Activated effector memory CD4-positive, alpha-beta T cell treated with anti-CD3 and anti-CD28 coated beads, Interleukin-2, amount 50 U/mL, for 16 hours (primary cell): ENCODE measurements around the gene RNF207.
"Not testable (repeated sequence)": the region's sequence is repeated elsewhere in the genome, so short reads cannot be mapped to it uniquely, and the experiment has no call there.

Experiments
- DNase-seq: peaks from one replicate; pipeline ENCODE4 v3.0.0-alpha.2; 2020

The RNF207 gene

GRCh38 chr1:6200188-6200809, 5.6 kb upstream of the RNF207 start:
- no peak for DNase-seq

DNA sequence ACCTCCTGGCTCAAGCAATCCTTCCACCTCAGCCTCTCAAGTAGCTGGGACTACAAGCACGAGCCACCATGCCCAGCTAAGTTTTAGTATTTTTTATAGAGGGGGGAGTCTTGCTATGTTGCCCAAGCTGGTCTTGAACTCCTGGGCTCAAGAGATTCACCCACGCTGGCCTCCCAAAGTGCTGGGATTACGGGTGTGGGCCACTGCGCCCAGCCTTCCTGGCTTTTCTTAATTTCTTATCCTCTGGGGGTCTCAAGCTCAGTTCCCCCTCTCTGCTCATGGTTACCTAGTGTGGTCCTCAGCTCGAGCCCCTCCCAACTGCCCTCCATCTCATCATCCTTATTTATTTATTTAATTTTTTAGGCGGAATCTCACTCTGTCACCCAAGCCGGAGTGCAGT, 3.7 kb upstream of the RNF207 start:
- no peak for DNase-seq

- no peak for DNase-seq
These were observed 569 bp downstream of the RNF207 start for GRCh38 chr1:6206520-6206855.

DNA sequence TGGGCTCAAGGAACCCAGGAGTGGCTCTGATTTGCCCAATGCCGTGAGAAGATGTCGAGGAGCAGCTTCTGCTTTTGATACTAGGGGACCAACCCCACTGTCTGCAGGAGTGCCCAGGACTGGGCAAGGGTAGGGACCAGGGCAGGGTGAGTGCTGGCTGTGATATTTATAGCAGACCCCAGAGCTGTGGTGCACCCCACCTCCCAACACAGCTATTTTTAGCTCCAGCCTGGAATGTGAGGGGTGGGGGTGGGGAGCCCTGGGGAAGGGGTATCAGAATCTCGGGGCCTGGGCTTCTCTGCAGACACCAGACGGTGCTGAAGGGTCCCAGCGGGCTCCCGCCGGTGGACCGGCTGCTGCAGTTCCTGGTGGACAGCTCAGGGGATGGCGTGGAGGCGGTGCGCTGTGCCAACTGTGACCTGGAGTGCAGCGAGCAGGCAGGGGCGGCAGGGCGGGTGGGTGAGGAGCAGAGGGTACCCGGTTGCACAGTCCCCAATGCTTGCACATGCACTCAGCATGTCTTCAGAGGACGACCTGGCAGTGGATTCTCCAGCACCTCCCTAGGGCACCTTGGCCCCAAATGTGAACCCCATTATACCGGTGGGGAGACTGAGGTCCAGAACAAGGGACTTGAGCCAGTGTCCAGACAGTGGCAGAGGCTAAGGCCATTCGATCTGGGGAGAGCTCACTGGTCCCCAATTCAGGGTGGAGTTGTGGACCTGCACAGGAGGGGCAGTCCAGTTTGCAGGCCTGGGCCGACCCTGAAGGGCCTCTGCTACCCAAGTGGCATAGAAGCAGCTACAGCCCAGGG, 1.4 kb downstream of the RNF207 start:
- DNase-seq = no peak

- no peak for DNase-seq
These were observed 2.0 kb downstream of the RNF207 start for GRCh38 chr1:6207921-6208320.

GRCh38 chr1:6208723-6209660, 3.1 kb downstream of the RNF207 start:
- peak; percentile 67 for DNase-seq

DNA sequence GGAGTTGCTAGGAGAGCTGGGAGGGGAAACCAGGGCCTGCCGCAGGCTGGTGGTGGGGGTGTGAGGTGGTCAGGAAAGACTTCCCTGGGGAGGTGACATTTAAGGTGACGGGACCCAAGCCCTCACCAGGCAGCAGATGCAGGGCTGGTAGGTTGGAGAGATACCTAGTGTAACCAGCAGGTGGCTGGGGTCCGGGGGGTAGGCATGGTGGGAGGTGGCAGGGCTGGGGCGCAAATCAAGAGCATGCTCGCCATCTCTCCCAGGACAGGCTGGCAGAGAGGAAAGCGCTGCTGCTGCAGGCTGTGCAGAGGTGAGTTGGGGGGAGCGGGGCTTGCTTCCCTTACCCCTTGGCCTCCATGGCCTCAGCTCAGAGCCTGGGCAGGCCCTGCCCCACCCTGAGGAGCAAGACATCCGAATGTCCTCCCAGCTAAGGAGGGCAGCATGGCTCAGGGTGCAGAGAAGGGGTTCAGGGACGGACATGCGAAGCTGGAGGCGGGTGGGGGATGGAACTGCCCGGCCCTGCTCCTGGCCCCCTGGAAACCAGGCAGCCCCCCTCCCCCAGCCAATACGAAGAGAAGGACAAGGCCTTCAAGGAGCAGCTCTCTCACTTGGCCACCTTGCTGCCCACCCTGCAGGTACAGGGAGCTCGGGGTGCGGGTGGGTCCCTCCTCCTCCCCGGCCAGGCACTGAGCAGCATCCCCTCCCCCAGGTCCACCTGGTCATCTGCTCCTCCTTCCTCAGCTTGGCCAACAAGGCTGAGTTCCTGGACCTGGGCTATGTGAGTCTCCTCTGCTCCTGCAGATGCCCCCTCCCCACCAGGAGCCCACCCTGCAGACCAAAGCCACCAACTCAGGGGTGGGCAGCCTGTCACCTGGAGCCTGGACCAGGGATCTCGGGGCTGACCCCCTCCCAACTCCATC, 4.0 kb downstream of the RNF207 start:
- no peak for DNase-seq

DNA sequence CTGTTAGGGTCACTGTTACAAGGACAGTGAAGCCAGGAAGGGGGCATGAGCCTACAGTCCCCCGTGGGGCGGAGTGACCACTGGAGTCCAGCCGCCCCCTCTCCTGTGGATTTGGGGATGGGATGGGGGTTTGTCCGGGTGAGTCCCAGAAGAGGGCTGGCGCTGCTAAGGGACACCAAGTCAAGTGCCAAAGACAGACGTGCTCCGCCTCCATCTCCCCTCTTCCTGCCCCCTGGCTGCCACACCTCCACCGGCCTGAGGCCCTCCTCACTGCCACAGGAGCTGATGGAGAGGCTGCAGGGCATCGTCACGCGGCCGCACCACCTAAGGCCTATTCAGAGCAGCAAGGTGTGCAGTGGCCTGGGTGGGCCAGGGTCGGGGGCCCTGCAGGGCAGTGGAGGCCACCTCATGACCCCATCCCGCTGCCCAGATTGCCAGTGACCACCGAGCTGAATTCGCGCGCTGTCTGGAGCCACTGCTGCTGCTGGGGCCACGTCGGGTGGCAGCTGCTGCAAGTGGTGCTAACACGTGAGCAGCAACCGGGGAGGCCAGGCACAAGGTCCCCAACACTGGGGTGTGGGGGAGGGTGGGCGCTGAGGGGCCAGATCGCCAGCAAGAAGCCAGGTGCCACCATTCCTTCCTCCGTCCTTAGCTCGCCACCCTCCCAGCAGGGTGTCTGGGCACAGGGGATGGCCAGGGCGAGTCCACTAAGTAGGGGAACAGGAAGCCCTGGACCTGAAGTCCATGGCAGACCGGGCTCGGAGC, 4.9 kb downstream of the RNF207 start:
- DNase-seq = no peak

- no peak for DNase-seq
These were observed 5.8 kb downstream of the RNF207 start for GRCh38 chr1:6211731-6212130.

GRCh38 chr1:6212193-6212959, 6.5 kb downstream of the RNF207 start:
- peak; percentile 63 for DNase-seq

DNA sequence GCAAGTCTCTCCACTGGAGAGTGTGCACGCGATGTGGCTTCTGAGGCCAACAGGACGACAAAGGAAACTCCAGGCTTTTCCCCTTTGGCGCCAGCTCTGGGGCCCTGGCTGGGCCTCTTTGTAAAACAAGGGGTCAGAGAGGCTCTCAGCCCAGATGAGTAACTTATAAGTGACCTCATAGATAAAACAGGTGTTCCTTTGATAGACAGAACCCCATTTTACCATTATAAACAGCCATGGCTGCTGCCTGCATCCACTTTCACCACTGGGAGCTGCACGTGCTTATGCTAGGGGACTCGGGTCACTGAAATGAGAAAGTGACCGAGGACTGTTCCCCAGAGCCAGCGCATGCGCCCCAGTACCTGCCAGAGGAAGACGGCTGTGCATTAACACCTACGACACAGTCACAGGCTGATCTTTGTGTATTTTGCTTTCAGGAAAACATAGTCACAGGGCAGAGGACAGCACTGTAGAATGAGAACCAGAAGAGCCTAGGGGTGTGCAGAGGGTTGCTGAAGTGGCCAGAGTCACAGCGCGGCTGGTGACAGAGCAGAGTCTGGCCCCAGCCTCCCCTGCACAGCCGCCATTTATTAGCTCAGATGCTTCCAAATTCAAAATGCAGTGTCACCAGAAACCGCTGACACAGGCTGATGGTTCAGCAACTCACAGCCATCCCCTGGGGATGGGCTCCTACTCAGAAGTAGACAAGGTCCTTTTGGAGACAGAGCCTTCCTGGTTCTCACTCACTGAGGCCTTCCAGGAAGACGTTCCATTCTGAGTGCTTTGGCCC, 12.7 kb downstream of the RNF207 start:
- DNase-seq = no peak

GRCh38 chr1:6219641-6220040, 13.7 kb downstream of the RNF207 start:
- not testable (repeated sequence) for DNase-seq

- no peak for DNase-seq
These were observed 14.3 kb downstream of the RNF207 start for GRCh38 chr1:6220236-6220635.

DNA sequence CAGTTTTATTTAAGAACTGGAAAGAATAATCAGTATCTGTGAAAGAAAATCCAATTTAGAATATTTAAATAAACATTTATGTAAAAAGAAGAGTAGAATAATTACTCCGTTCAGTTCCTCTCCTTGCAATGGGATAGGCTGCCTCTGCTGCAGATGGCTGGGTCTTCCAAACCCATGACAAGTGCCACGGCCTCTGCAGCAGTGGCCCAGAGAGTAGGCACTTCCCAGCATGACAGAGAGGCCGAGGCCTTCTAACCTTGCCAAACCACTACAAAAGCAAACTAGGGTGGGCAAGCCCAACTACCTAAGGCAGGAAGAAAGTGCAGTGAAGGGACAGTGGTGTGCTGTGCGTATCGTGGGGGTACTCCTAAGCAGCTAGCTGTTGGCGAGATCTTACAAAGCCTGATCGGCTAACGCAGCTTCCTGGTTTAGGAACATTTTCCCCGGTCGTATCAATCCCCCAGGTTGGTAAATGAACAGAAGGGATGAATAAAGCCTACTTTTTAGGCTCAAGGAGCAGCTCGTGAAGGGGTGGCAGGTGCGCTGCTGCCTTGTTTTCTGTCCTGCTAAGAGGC, 15.4 kb downstream of the RNF207 start:
- DNase-seq = no peak

DNA sequence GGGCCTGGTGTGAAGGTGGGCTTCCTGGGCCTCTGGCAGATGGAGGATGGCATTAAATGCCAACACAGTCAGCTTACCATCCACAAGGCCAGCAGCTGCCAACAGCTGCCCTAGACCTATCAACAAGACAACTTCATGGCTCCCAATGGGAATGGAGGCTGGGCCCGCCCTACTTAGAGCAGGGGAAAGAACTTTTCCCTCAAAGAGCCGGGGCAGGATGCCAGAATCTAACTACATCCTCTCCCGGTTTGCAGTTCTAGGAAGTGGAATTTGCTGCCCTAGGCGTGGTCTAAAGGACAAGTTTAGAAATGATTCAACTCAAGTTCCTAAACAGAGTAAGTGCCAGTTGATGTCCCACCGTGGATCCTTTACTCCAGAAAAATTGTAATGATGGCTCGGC, 16.7 kb downstream of the RNF207 start:
- DNase-seq = no peak

GRCh38 chr1:6223617-6224016, 17.7 kb downstream of the RNF207 start:
- no peak for DNase-seq

DNA sequence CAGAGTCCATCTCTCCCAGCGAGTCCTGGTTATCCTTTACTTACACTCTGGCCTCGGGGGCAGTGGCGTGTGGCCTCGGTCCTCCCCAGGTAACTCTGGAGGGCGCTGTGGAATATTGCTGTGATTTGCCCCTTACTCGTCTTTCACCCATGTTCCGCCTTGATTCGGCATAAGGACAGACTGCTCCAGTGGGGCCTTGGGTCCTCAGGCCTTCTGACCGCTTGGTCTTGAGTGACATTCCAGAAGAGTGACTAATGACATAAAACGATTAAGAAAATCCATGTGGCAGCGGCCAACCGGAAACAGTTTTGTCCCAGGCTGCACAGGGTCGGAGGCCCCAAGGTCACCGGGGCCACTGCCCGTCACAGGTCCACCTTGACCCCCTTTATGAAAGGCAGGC, 18.8 kb downstream of the RNF207 start:
- no peak for DNase-seq

GRCh38 chr1:6225651-6226050, 19.7 kb downstream of the RNF207 start:
- no peak for DNase-seq

GRCh38 chr1:6233376-6233775, 27.5 kb downstream of the RNF207 start:
- no peak for DNase-seq
